Cardiac muscle cell (in vitro differentiated cells and primary cell): Measurements from ENCODE around the gene RAMAC. TPM values are rescaled to one million over a fixed set of nuclear protein-coding genes. Genes with fewer than 3 reads are reported as not detected.

Source experiments
- DNase-seq, 2 donors: peaks; one replicate each; pipeline versions ENCODE4 v3.0.0 to v3.0.0-alpha.2; 2010 to 2017; ENCODE audit warnings: low read depth in 1 of 2, low spot score in 1 of 2
- H3K27ac ChIP-seq: fragments of 200-600 bp; sonication (generic); 2 replicates; pipeline ENCODE4 v1.5.1; 2016
- H3K27me3 ChIP-seq: fragments of 200-600 bp; sonication (generic); 2 replicates; pipeline ENCODE4 v1.6.0; 2016; ENCODE audit warnings: control low read depth
- H3K36me3 ChIP-seq: fragments of 200-600 bp; sonication (generic); 2 replicates; pipeline ENCODE4 v1.5.1; 2016; ENCODE audit warnings: control low read depth
- H3K4me1 ChIP-seq: fragments of 200-600 bp; sonication (generic); 2 replicates; pipeline ENCODE4 v1.8.1; 2017; ENCODE audit warnings: low read depth, mild to moderate bottlenecking, mixed run types
- H3K4me3 ChIP-seq: fragments of 200-600 bp; sonication (generic); 2 replicates; pipeline ENCODE4 v1.5.1; 2016; ENCODE audit warnings: mild to moderate bottlenecking
- H3K9me3 ChIP-seq: fragments of 200-600 bp; sonication (generic); 2 replicates; pipeline ENCODE4 v1.5.1; 2017; ENCODE audit warnings: low read depth, mild to moderate bottlenecking, control low read depth
- polyA plus RNA-seq: library from polyadenylated mRNA; unstranded; fragments of >200 nt; fragmentation: Nextera tagmentation; extraction: Ambion mirVana; gene quantifications from 2 replicates; pipeline ENCODE4 v1.2.1, GENCODE V29; 2016
- total RNA-seq: library from RNA; depleted of rRNA; stranded (reverse); fragments of >200 nt; gene quantifications from 2 replicates; pipeline ENCODE4 v1.2.3, GENCODE V29; 2016
- TF ChIP-seq, protein P1 (sequence below): IDR thresholded peaks from 2 replicates; pipeline ENCODE4 v1.5.1; 2012; ENCODE audit warnings: low read depth, mild to moderate bottlenecking, low read length

Gene RAMAC
- total and polyA plus RNA-seq, 2 experiments from 2014 or later, result 37.3 to 91.1 TPM

DNA sequence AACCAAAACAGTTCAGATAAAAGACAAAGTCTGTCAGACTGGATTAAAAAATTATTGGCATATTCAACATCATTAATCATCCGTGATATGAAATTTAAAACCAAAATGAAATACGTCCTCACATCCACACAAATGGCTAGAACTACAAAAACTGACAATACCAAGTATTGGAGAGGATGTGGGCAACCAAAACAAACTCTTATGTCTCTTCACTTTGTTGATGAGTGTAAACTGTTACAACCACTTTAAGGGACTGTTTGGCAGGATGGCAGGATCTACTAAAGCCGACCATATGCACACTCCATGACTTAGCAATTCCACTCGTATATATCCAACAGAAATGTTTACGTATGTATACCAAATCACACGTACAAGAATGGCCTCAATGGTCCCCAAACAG is 50.2 kb downstream of the RAMAC start:
- H3K9me3 ChIP-seq, result no peaks in the 10 kb centered on the region
- TF ChIP-seq, protein P1, sequence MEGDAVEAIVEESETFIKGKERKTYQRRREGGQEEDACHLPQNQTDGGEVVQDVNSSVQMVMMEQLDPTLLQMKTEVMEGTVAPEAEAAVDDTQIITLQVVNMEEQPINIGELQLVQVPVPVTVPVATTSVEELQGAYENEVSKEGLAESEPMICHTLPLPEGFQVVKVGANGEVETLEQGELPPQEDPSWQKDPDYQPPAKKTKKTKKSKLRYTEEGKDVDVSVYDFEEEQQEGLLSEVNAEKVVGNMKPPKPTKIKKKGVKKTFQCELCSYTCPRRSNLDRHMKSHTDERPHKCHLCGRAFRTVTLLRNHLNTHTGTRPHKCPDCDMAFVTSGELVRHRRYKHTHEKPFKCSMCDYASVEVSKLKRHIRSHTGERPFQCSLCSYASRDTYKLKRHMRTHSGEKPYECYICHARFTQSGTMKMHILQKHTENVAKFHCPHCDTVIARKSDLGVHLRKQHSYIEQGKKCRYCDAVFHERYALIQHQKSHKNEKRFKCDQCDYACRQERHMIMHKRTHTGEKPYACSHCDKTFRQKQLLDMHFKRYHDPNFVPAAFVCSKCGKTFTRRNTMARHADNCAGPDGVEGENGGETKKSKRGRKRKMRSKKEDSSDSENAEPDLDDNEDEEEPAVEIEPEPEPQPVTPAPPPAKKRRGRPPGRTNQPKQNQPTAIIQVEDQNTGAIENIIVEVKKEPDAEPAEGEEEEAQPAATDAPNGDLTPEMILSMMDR, result no peak
- no peaks in the 10 kb centered on the region for H3K27me3 ChIP-seq
- H3K27ac ChIP-seq, result no peak overlapping the region
- no peaks in the 10 kb centered on the region for H3K4me1 ChIP-seq
- H3K36me3 ChIP-seq, result peaks cover 8% of the 10 kb centered on the region
- H3K4me3 ChIP-seq, result no peak overlapping the region
- DNase-seq, result no peak

DNA sequence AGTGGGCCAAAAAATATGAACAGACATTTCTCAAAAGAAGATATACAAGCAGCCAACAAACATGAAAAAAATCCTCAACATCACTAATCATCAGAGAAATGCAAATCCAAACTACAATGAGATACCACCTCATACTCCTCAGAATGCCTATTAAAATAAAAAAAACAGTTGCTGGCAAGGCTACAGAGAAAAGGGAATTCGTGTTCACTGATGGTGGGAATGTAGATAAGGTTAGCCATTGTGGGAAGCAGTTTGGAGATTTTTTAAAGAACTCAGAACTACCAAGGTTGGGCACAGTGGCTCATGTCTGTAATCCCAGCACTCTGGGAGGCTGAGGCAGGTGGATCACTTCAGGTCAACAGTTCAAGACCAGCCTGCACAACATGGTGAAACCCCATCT is 53.2 kb downstream of the RAMAC start:
- Histone ChIP-seq H3K9me3 (no peaks in the 10 kb centered on the region), H3K4me1 (no peaks in the 10 kb centered on the region), H3K27me3 (no peaks in the 10 kb centered on the region), H3K27ac (no peak overlapping the region), H3K36me3 (peaks cover 22% of the 10 kb centered on the region), H3K4me3 (no peak overlapping the region)
- DNase-seq, result no peak
- TF ChIP-seq, protein P1, result no peak

Other genes starting within 250 kb of the RAMAC start
- 17.3 and 44.9 TPM in 2 replicates for gene FSD2, start 180.1 kb upstream of the RAMAC start, total RNA-seq
- 14.9 and 45.6 TPM in 2 replicates for gene FSD2, start 180.1 kb upstream of the RAMAC start, polyA plus RNA-seq
- gene WHAMM, start 176.6 kb upstream of the RAMAC start, total RNA-seq, result 5.7 and 7.6 TPM in 2 replicates
- gene WHAMM, start 176.6 kb upstream of the RAMAC start, polyA plus RNA-seq, result 3.6 and 5.1 TPM in 2 replicates
- gene HOMER2, start 33.5 kb upstream of the RAMAC start, total RNA-seq, result 52.4 and 54.5 TPM in 2 replicates
- 24.4 and 27.3 TPM in 2 replicates for gene HOMER2, start 33.5 kb upstream of the RAMAC start, polyA plus RNA-seq
- 11.5 and 12.8 TPM in 2 replicates for gene C15orf40, start 25.4 kb downstream of the RAMAC start, total RNA-seq
- gene C15orf40, start 25.4 kb downstream of the RAMAC start, polyA plus RNA-seq, result 23.9 and 37.8 TPM in 2 replicates
- 125 and 126 TPM in 2 replicates for gene BTBD1, start 81.0 kb downstream of the RAMAC start, total RNA-seq
- gene BTBD1, start 81.0 kb downstream of the RAMAC start, polyA plus RNA-seq, result 102 and 109 TPM in 2 replicates
- 0.49 and 1.3 TPM in 2 replicates for gene TM6SF1, start 121.4 kb downstream of the RAMAC start, total RNA-seq
- 1.8 and 2.8 TPM in 2 replicates for gene TM6SF1, start 121.4 kb downstream of the RAMAC start, polyA plus RNA-seq
- gene HDGFL3, start 221.6 kb downstream of the RAMAC start, total RNA-seq, result 101 and 164 TPM in 2 replicates
- gene HDGFL3, start 221.6 kb downstream of the RAMAC start, polyA plus RNA-seq, result 68.8 and 80.4 TPM in 2 replicates